HepG2 (cell line): ENCODE results near the gene IQSEC1. TPM values are rescaled to one million over a fixed set of nuclear protein-coding genes. Genes with fewer than 3 reads are reported as not detected.

Source experiments
- ATAC-seq: fragments of 200-7000 bp; cut with Tn5 transposase; 3 replicates; pipeline ENCODE4 v1.9.1; 2020; ENCODE audit warnings: mild to moderate bottlenecking, moderate library complexity
- BruUV-seq: library from RNA; stranded (reverse); fragments of 400-500 nt; replicated peaks from 2 replicates; lab custom pipeline; 2021; lab: Mats Ljungman, UMichigan
- CTCF ChIA-PET: fragments of 300-600 bp; formaldehyde crosslinking; extraction: SDS; loops from one replicate; lab custom pipeline; 2021; ENCODE audit warnings: low total read pairs, inconsistent platforms, low intra/inter-chr PET ratio; lab: Yijun Ruan, JAX
- POLR2A ChIA-PET: fragments of 350-600 bp; sonication (Branson Sonifier 250); formaldehyde crosslinking; loops from one replicate; lab custom pipeline; 2020; ENCODE audit warnings: antibody characterized with exemption, inconsistent platforms; lab: Yijun Ruan, JAX
- DNase-seq: peaks from one replicate; pipeline ENCODE4 v3.0.0-alpha.2; 2015; ENCODE audit warnings: low spot score
- FAIRE-seq: peaks from 3 replicates; lab custom pipeline; 2011; peaks lifted over from hg19 to GRCh38; lab: Jason Lieb, UNC
- H2AFZ ChIP-seq: one replicate; pipeline ENCODE4 v1.6.1; 2011; ENCODE audit warnings: low read length, inconsistent platforms
- H3K27ac ChIP-seq: fragments of 300-600 bp; 3 replicates; pipeline ENCODE4 v1.8.0; 2011; ENCODE audit warnings: mixed run types, mild to moderate bottlenecking, mixed read lengths, low read length, inconsistent platforms; ENCODE audit not compliant: insufficient read depth; ENCODE audit errors: extremely low read length
- H3K27me3 ChIP-seq, 2 experiments: fragments of 200-600 bp in 1 of 2; 2 replicates in 1 of 2; 3 replicates in 1 of 2; pipeline versions ENCODE4 v1.6.0 to v1.8.0; 2011; ENCODE audit warnings: low read length in 2 of 2, mild to moderate bottlenecking in 2 of 2, moderate library complexity in 2 of 2, inconsistent platforms in 1 of 2; ENCODE audit not compliant: insufficient read depth in 2 of 2, control insufficient read depth in 1 of 2
- H3K36me3 ChIP-seq, 2 experiments: fragments of 200-600 bp in 1 of 2; replicated peaks in 1 of 2; 2 replicates in 1 of 2; 3 replicates in 1 of 2; pipeline versions ENCODE4 v1.5.1 to v1.8.0; 2011; ENCODE audit warnings: low read length in 2 of 2, inconsistent platforms in 1 of 2; ENCODE audit not compliant: insufficient read depth in 2 of 2, control insufficient read depth in 1 of 2
- H3K4me1 ChIP-seq: 2 replicates; pipeline ENCODE4 v1.5.1; 2012; ENCODE audit warnings: low read length, inconsistent platforms; ENCODE audit not compliant: insufficient read depth
- H3K4me2 ChIP-seq: 2 replicates; pipeline ENCODE4 v1.6.0; 2011; ENCODE audit warnings: low read depth, low read length, inconsistent platforms
- H3K4me3 ChIP-seq, 3 experiments: fragments of 200-600 bp in 1 of 3; sonication (generic), shearing (Covaris generic) in 1 of 3; replicated peaks in 1 of 3; 2 replicates each; pipeline ENCODE4 v1.5.1; 2011 to 2016; ENCODE audit warnings: low read length in 3 of 3, inconsistent platforms in 2 of 3, low read depth in 2 of 3, mild to moderate bottlenecking in 2 of 3, control low read depth in 1 of 3, mixed read lengths in 1 of 3; ENCODE audit not compliant: insufficient read depth in 1 of 3
- H3K79me2 ChIP-seq: one replicate; pipeline ENCODE4 v1.6.1; 2011; ENCODE audit warnings: low read length, inconsistent platforms; ENCODE audit not compliant: insufficient read depth
- H3K9ac ChIP-seq: 2 replicates; pipeline ENCODE4 v1.6.0; 2011; ENCODE audit warnings: mild to moderate bottlenecking, low read depth, low read length, inconsistent platforms; ENCODE audit not compliant: insufficient read depth
- H3K9me3 ChIP-seq: 2 replicates; pipeline ENCODE4 v1.5.1; 2012; ENCODE audit warnings: mild to moderate bottlenecking, low read length
- H4K20me1 ChIP-seq: 2 replicates; pipeline ENCODE4 v1.6.0; 2011; ENCODE audit warnings: inconsistent platforms, mild to moderate bottlenecking, low read length, moderate library complexity; ENCODE audit not compliant: insufficient read depth
- ATAD3A ChIP-seq: sonication (generic); formaldehyde crosslinking; IDR thresholded peaks from 2 replicates; pipeline ENCODE4 v1.4.0; 2020; ENCODE audit warnings: missing genetic modification reagents
- CBFB ChIP-seq: sonication (generic); formaldehyde crosslinking; IDR thresholded peaks from 2 replicates; pipeline ENCODE4 v1.4.0; 2020; ENCODE audit warnings: missing genetic modification reagents
- MXD4 ChIP-seq: IDR thresholded peaks from 2 replicates; pipeline ENCODE4 v1.6.1; 2016; ENCODE audit warnings: mild to moderate bottlenecking, missing biosample characterization, missing genetic modification reagents
- ZEB1 ChIP-seq: IDR thresholded peaks from 2 replicates; pipeline ENCODE4 v1.6.1; 2012; ENCODE audit warnings: mild to moderate bottlenecking, low read depth, inconsistent platforms; ENCODE audit not compliant: insufficient replicate concordance
- ZNF749 ChIP-seq: sonication (generic); formaldehyde crosslinking; IDR thresholded peaks from 2 replicates; pipeline ENCODE4 v1.8.0; 2022; ENCODE audit warnings: mild to moderate bottlenecking, missing genetic modification reagents, moderate library complexity, borderline replicate concordance
- WGBS: methylation state at CpG from one replicate; pipeline ENCODE4 v1.1.6; 2017; ENCODE audit warnings: low lambda C conversion rate; 5-methylcytosine and 5-hydroxymethylcytosine counted together
- in situ Hi-C: cut with HindIII; loops from 2 replicates; pipeline ENCODE4 v1.10.0; 2017; ENCODE audit warnings: low pct_unique_long_range_greater_than_20kb; ENCODE audit not compliant: extremely low pct_ligation_motif_present
- intact Hi-C: fragments of 100-400 bp; cut with micrococcal nuclease; formaldehyde crosslinking; loops from one replicate; pipeline ENCODE4 v1.10.0; 2022; ENCODE audit not compliant: unreplicated experiment
- polyA plus RNA-seq, 8 experiments: library from polyadenylated mRNA; depleted of rRNA in 3 of 8; stranded (reverse) in 7 of 8; unstranded in 1 of 8; fragments of >200 nt; fragmentation: Illumina TruSeq in 4 of 8; extraction: Trizol in 4 of 8; gene quantifications; 2 replicates each; pipeline versions ENCODE4 v1.2.1 to v1.2.3, GENCODE V29; 2011 to 2016; ENCODE audit warnings: low read depth in 4 of 8, missing spikeins in 1 of 8, mixed read lengths in 1 of 8; ENCODE audit not compliant: insufficient read depth in 1 of 8
- total RNA-seq, 5 experiments: library from RNA; depleted of rRNA; stranded (reverse); fragments of >200 nt; fragmentation: Illumina TruSeq; extraction: Trizol; gene quantifications; 2 replicates each; pipeline ENCODE4 v1.2.3, GENCODE V29; 2016; ENCODE audit warnings: low read depth in 1 of 5
- TF ChIP-seq, protein P1 (sequence below): sonication (generic); formaldehyde crosslinking; IDR thresholded peaks from 2 replicates; pipeline ENCODE4 v1.8.0; 2022; ENCODE audit warnings: mild to moderate bottlenecking, missing genetic modification reagents, moderate library complexity
- TF ChIP-seq, protein P2 (sequence below): sonication (generic); formaldehyde crosslinking; IDR thresholded peaks from 2 replicates; pipeline ENCODE4 v1.5.1; 2020; ENCODE audit warnings: mild to moderate bottlenecking, missing genetic modification reagents, moderate library complexity

The IQSEC1 gene
- total and polyA plus RNA-seq, 2 of the 13 experiments (the other 11 are each of a cell fraction or from before 2014, with no cell fraction given) = 17.4 to 20.2 TPM

DNA sequence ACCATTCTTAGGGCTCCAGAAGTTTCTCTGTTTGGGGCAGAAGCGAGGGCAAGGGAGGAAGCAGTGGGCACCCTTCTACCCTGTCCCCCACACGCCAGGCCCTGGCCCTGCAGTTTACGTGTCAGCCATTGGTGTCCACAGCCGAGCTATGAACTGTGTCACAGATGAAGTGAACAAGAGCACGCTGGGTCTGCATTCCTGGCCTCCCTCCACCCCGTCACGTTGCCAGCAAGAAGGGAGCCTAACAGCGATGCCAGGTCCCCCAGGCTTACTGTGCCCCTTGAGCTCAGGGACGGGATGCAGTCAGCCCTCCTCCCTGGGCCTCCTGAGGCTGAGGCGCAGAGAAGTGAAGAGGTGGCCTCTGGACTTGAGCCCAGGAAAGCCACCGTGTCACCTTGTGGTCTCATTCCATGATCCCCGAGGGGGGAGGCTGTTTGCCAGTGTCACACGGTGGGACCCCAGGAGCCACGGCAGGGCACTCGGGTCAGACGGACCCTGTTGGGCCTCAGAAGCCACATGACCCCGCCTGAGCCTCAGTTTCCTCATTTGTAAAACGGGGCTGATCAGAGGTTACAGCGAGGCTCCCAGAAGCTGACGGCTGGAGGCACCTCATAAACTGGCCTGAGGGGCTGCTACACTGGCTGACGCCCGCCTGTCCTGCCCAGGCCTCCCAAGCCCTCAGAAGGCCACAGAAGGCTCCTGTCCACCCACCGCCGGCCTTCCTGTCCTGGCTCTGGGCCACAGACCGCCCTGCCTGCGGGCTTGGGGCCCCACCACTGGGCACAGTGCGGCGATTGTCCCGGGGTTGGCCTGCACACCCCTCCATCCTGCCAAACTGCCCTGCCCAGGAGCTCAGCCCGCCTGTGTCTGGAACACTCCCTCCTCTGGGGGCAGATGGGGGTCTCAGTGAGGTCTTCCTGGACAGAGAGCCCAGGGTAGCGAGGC lies 18.6 kb downstream of the IQSEC1 start:
- BruUV-seq = no TSS peak
- intact Hi-C loops (no loop called here), in situ Hi-C loops (no loop called here)
- FAIRE-seq = no peak
- ChIA-PET POLR2A (no interaction called here), CTCF (no interaction called here)
- Histone ChIP-seq H2AFZ (no peak overlapping the region), H3K79me2 (no peaks in the 10 kb centered on the region), H3K27me3 (no peaks in the 10 kb centered on the region), H3K27ac (no peak overlapping the region), H3K36me3 (no peaks in the 10 kb centered on the region), H3K4me1 (peaks cover 14% of the 10 kb centered on the region), H3K9me3 (no peaks in the 10 kb centered on the region), H3K4me2 (no peak overlapping the region), H3K4me3 (no peak overlapping the region), H3K9ac (no peak overlapping the region), H4K20me1 (no peaks in the 10 kb centered on the region; the same call in 1 of the 2 replicates)
- ATAC-seq = no peak
- 95% methylated on average over 16 of the region's 31 CpGs for WGBS
- TF ChIP-seq ATAD3A (CRISPR knock-in tag) (no peak), MXD4 (no peak), CBFB (no peak), ZEB1 (no peak), ZNF749 (no peak)
- TF ChIP-seq, protein P1, sequence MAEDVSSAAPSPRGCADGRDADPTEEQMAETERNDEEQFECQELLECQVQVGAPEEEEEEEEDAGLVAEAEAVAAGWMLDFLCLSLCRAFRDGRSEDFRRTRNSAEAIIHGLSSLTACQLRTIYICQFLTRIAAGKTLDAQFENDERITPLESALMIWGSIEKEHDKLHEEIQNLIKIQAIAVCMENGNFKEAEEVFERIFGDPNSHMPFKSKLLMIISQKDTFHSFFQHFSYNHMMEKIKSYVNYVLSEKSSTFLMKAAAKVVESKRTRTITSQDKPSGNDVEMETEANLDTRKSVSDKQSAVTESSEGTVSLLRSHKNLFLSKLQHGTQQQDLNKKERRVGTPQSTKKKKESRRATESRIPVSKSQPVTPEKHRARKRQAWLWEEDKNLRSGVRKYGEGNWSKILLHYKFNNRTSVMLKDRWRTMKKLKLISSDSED (CRISPR knock-in tag) = no peak
- TF ChIP-seq, protein P2, sequence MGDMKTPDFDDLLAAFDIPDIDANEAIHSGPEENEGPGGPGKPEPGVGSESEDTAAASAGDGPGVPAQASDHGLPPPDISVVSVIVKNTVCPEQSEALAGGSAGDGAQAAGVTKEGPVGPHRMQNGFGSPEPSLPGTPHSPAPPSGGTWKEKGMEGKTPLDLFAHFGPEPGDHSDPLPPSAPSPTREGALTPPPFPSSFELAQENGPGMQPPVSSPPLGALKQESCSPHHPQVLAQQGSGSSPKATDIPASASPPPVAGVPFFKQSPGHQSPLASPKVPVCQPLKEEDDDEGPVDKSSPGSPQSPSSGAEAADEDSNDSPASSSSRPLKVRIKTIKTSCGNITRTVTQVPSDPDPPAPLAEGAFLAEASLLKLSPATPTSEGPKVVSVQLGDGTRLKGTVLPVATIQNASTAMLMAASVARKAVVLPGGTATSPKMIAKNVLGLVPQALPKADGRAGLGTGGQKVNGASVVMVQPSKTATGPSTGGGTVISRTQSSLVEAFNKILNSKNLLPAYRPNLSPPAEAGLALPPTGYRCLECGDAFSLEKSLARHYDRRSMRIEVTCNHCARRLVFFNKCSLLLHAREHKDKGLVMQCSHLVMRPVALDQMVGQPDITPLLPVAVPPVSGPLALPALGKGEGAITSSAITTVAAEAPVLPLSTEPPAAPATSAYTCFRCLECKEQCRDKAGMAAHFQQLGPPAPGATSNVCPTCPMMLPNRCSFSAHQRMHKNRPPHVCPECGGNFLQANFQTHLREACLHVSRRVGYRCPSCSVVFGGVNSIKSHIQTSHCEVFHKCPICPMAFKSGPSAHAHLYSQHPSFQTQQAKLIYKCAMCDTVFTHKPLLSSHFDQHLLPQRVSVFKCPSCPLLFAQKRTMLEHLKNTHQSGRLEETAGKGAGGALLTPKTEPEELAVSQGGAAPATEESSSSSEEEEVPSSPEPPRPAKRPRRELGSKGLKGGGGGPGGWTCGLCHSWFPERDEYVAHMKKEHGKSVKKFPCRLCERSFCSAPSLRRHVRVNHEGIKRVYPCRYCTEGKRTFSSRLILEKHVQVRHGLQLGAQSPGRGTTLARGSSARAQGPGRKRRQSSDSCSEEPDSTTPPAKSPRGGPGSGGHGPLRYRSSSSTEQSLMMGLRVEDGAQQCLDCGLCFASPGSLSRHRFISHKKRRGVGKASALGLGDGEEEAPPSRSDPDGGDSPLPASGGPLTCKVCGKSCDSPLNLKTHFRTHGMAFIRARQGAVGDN (CRISPR knock-in tag) = 0 out of 2 replicates have a peak, but pooled peaks have one; percentile 24
- TF ChIP-seq, all 625 proteins: peak for 1
- no peak for DNase-seq
